ENCODE measurements around the gene GLI3. TPM values are rescaled to one million over a fixed set of nuclear protein-coding genes. Genes with fewer than 3 reads are reported as not detected.

Gene GLI3
- total RNA-seq, 6 experiments from 2014 or later, result 0.12 to 0.95 (median 0.21) TPM

- no peak overlapping the region for H3K27ac ChIP-seq
- DNase-seq, result no peak
- ATAC-seq, result no peak
- no peak overlapping the region for H3K4me3 ChIP-seq
- H3K27me3 ChIP-seq, result no peaks in the 10 kb centered on the region
- TF ChIP-seq POLR2A (IDR thresholded peaks at IDR 0.05) (no peak), CTCF (IDR thresholded peaks at IDR 0.05) (no peak)
- H3K36me3 ChIP-seq, result no peaks in the 10 kb centered on the region
- intact Hi-C loops (cut with DNase I), result no loop called here
- 51% methylated on average over 3 of the region's 3 CpGs for WGBS (ENCODE audit: insufficient coverage, low coverage, low lambda C conversion rate, missing lambda C conversion rate)
- no peaks in the 10 kb centered on the region for H3K9me3 ChIP-seq
- no peaks in the 10 kb centered on the region for H3K4me1 ChIP-seq
These were observed 242.8 kb downstream of the GLI3 start for GRCh38 chr7:41994036-41994745.

- H3K9me3 ChIP-seq, result no peaks in the 10 kb centered on the region
- no peak overlapping the region for H3K27ac ChIP-seq
- WGBS (ENCODE audit: insufficient coverage, low coverage, low lambda C conversion rate, missing lambda C conversion rate), result 53% methylated on average over 11 of the region's 13 CpGs
- TF ChIP-seq CTCF (IDR thresholded peaks at IDR 0.05) (no peak), POLR2A (IDR thresholded peaks at IDR 0.05) (no peak)
- no peak overlapping the region for H3K4me3 ChIP-seq
- DNase-seq (no peak), ATAC-seq (no peak)
- H3K36me3 ChIP-seq, result no peaks in the 10 kb centered on the region
- H3K27me3 ChIP-seq, result no peaks in the 10 kb centered on the region
- intact Hi-C loops (cut with DNase I), result no loop called here
- H3K4me1 ChIP-seq, result no peaks in the 10 kb centered on the region
These were observed 243.8 kb downstream of the GLI3 start for GRCh38 chr7:41992881-41993867.

GRCh38 chr7:41984888-41985287 is 252.1 kb downstream of the GLI3 start:
- 100% methylated on average over 1 of the region's 1 CpG for whole genome bisulfite sequencing (ENCODE audit: insufficient coverage, low coverage, low lambda C conversion rate, missing lambda C conversion rate)
- intact Hi-C loops (cut with DNase I), result no loop called here

More at GRCh38 chr7:41984888-41985287, 252.1 kb downstream of the GLI3 start:
- H3K9me3 ChIP-seq, result no peaks in the 10 kb centered on the region
- ATAC-seq, result no peak
- no peaks in the 10 kb centered on the region for H3K27me3 ChIP-seq
- no peaks in the 10 kb centered on the region for H3K36me3 ChIP-seq
- H3K4me3 ChIP-seq, result no peak overlapping the region
- TF ChIP-seq CTCF (IDR thresholded peaks at IDR 0.05) (no peak), POLR2A (IDR thresholded peaks at IDR 0.05) (no peak)
- no peak for DNase-seq
- peaks cover 0 to 3% (median 0%) of the 10 kb centered on the region in 4 donors for H3K4me1 ChIP-seq
- no peak overlapping the region for H3K27ac ChIP-seq
